ENCODE results near the gene ANAPC13.

GRCh38 chr3:134445636-134446035 is 40.1 kb downstream of the ANAPC13 start:
- TF ChIP-seq CTCF (optimal IDR thresholded peaks at IDR 0.05 in 1 of 3, IDR thresholded peaks at IDR 0.05 in 1 of 3, conservative IDR thresholded peaks at IDR 0.05 in 1 of 3; ENCODE audit: extremely low read depth in 1 of 3, insufficient read depth in 2 of 3, low read length in 3 of 3), result no peak
- TF ChIP-seq EZH2 (IDR thresholded peaks at IDR 0.05; ENCODE audit: low read length), result no peak
